ENCODE measurements around the gene WFDC2. TPM values are rescaled to one million over a fixed set of nuclear protein-coding genes. Genes with fewer than 3 reads are reported as not detected.

Gene WFDC2, protein sequence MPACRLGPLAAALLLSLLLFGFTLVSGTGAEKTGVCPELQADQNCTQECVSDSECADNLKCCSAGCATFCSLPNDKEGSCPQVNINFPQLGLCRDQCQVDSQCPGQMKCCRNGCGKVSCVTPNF
- not detected for polyA plus RNA-seq (2013, experiment 1 of 2)
- not detected for polyA plus RNA-seq (2013, experiment 2 of 2)

DNA sequence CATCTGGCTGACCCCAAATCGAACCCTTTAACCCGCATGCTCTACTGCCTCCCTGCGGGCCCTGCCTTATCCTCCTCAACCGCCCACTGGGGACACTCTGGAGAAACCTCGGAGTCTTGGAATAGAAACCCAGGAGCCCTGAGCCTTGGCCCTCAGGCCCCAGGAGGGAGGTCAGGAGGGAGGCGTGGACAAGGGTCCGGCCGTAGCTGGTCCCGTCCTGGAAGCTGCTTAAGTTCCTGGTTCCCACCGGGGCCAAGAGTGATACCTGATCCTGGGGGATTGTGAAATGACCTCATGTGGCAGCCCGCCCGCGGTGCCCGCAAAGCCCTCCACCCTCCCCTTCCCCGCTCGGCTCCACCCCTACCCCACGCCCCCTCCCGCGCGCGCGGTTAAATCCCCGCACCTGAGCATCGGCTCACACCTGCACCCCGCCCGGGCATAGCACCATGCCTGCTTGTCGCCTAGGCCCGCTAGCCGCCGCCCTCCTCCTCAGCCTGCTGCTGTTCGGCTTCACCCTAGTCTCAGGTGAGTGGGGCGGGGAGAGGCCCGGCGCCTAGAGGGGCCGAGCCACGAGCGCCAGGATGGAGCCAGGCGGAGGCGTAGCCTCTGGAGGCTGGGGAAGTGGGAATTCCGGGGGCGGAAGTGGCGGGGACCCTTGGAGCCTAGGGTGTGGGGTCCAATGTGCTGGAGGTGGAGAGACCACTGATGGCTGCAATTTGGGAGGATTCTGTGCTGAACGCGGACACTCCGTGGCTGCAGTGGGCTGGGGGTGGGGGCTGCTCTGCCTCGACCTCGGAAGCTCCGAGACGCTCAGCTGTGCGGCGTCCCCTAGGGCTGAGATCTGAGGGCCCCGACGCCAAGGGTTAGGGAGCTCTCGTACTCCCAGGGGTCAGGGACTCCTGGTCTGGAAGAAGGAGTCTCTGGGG is at the start of gene WFDC2:
WFDC2 (plus strand) TSS at position 418 of the 926 bp plus-strand sequence; CDS start at position 447, 29 bp downstream.
- Histone ChIP-seq H3K4ac (ENCODE audit: low read depth in 1 of 2, low read length in 2 of 2) (no peak within 1 kb of the TSS), H2BK12ac (ENCODE audit: low read length in 2 of 2) (no peak within 1 kb of the TSS), H3K4me3 (ENCODE audit: insufficient read depth in 1 of 2, low read depth in 1 of 2, low read length in 2 of 2) (peak within 1 kb of the TSS; percentile 46 to 71), H3K9me3 (ENCODE audit: control insufficient read depth, low read length) (no peaks in the 10 kb centered on the region), H3K79me1 (replicated peaks; ENCODE audit: low read length, poor library complexity, severe bottlenecking) (no peaks in the 10 kb centered on the region), H4K8ac (ENCODE audit: low read length) (no peak within 1 kb of the TSS), H3K18ac (ENCODE audit: low read depth in 1 of 2, low read length in 2 of 2) (no peak within 1 kb of the TSS), H4K91ac (ENCODE audit: low read length) (no peak within 1 kb of the TSS), H3K27me3 (ENCODE audit: control insufficient read depth in 1 of 2, insufficient read depth in 1 of 2, low read length in 2 of 2) (peaks cover 65 to 70% of the 10 kb centered on the region in 2 experiments), H3K36me3 (ENCODE audit: control insufficient read depth in 1 of 2, insufficient read depth in 2 of 2, low read depth in 1 of 2, low read length in 2 of 2) (no peaks in the 10 kb centered on the region), H3K23ac (ENCODE audit: low read length in 2 of 2) (peak within 1 kb of the TSS in 1 of 2 experiments; percentile 85), H2AFZ (ENCODE audit: low read depth, low read length) (peak within 1 kb of the TSS; percentile 37), H2BK15ac (ENCODE audit: low read depth, poor library complexity, severe bottlenecking) (no peak within 1 kb of the TSS), H2AK5ac (ENCODE audit: low read length, severe bottlenecking) (no peak within 1 kb of the TSS), H2BK5ac (ENCODE audit: low read depth, low read length, poor library complexity, severe bottlenecking) (no peak within 1 kb of the TSS), H3K27ac (ENCODE audit: low read length, poor library complexity, severe bottlenecking) (no peak within 1 kb of the TSS), H3K4me2 (ENCODE audit: low read length, poor library complexity, severe bottlenecking) (peak within 1 kb of the TSS; percentile 80), H3K4me1 (ENCODE audit: control insufficient read depth, insufficient read depth, low read depth, low read length) (peaks cover 16% of the 10 kb centered on the region), H3K14ac (ENCODE audit: low read length in 2 of 2) (no peak within 1 kb of the TSS), H2BK120ac (ENCODE audit: low read depth, low read length) (no peak within 1 kb of the TSS), H3K9ac (ENCODE audit: low read length) (peak within 1 kb of the TSS; percentile 64)
- 7% methylated on average over 54 of the region's 54 CpGs for WGBS
- DNase-seq, result no peak

DNA sequence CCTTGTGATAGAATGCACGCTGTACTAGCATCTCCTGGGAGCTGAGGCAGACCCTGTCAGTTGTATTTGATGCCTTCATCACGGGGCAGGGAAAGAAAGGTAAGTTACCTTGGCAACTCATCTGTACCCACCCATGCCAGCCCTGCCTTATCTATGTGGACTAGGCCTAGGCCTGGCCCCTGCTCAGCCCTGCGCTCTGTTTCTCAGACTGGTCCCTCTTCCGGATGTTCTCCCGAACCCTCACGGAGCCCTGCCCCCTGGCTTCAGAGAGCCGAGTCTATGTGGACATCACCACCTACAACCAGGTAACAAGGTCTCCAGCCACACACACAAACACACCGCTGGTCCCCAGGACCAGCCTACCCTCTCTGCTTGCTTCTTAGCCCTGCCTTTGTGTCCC is 49.4 kb upstream of the WFDC2 start:
- Histone ChIP-seq H3K18ac (ENCODE audit: low read depth in 1 of 2, low read length in 2 of 2) (no peak overlapping the region), H2BK5ac (ENCODE audit: low read depth, low read length, poor library complexity, severe bottlenecking) (no peak overlapping the region), H4K91ac (ENCODE audit: low read length) (no peak overlapping the region), H2BK15ac (ENCODE audit: low read depth, poor library complexity, severe bottlenecking) (no peak overlapping the region), H3K4me2 (ENCODE audit: low read length, poor library complexity, severe bottlenecking) (no peak overlapping the region), H3K23ac (ENCODE audit: low read length in 2 of 2) (no peak overlapping the region), H2BK12ac (ENCODE audit: low read length in 2 of 2) (no peak overlapping the region), H4K8ac (ENCODE audit: low read length) (no peak overlapping the region), H3K9me3 (ENCODE audit: control insufficient read depth, low read length) (no peaks in the 10 kb centered on the region), H3K14ac (ENCODE audit: low read length in 2 of 2) (no peak overlapping the region), H3K36me3 (ENCODE audit: control insufficient read depth in 1 of 2, insufficient read depth in 2 of 2, low read depth in 1 of 2, low read length in 2 of 2) (peaks cover 45 to 47% of the 10 kb centered on the region in 2 experiments), H3K4me3 (ENCODE audit: insufficient read depth in 1 of 2, low read depth in 1 of 2, low read length in 2 of 2) (peak overlapping the region in 1 of 2 experiments; percentile 31), H2BK120ac (ENCODE audit: low read depth, low read length) (no peak overlapping the region), H3K27me3 (ENCODE audit: control insufficient read depth in 1 of 2, insufficient read depth in 1 of 2, low read length in 2 of 2) (no peaks in the 10 kb centered on the region), H3K4ac (ENCODE audit: low read depth in 1 of 2, low read length in 2 of 2) (no peak overlapping the region), H3K79me1 (replicated peaks; ENCODE audit: low read length, poor library complexity, severe bottlenecking) (peaks cover 21% of the 10 kb centered on the region), H2AK5ac (ENCODE audit: low read length, severe bottlenecking) (no peak overlapping the region), H2AFZ (ENCODE audit: low read depth, low read length) (no peak overlapping the region), H3K4me1 (ENCODE audit: control insufficient read depth, insufficient read depth, low read depth, low read length) (peaks cover 13% of the 10 kb centered on the region), H3K9ac (ENCODE audit: low read length) (peak overlapping the region; percentile 78), H3K27ac (ENCODE audit: low read length, poor library complexity, severe bottlenecking) (no peak overlapping the region)
- 97% methylated on average over 8 of the region's 8 CpGs for WGBS
- DNase-seq, result no peak

DNA sequence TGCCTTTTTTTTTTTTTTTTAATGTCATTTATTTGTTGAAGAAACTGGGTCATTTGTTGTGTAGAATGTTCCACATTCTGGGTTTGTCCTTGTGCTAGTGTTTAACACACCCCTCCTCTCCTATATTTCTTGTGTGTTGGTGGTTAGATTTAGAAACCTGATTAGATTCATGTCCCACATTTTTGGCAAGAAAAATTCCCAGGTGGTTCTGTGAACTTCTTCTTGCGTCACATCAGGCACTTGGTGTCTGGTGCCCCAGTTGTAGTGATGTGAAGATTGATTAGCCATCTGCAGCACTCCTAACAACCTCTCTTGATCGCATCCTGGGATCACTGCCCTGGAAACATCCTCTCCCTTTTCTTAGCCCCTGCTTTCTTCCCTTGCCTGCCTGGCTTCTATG is 45.9 kb upstream of the WFDC2 start:
- Histone ChIP-seq H3K23ac (ENCODE audit: low read length in 2 of 2) (no peak overlapping the region), H3K14ac (ENCODE audit: low read length in 2 of 2) (no peak overlapping the region), H3K4me1 (ENCODE audit: control insufficient read depth, insufficient read depth, low read depth, low read length) (peaks cover 7% of the 10 kb centered on the region), H3K4me2 (ENCODE audit: low read length, poor library complexity, severe bottlenecking) (no peak overlapping the region), H2AFZ (ENCODE audit: low read depth, low read length) (no peak overlapping the region), H4K91ac (ENCODE audit: low read length) (no peak overlapping the region), H3K27me3 (ENCODE audit: control insufficient read depth in 1 of 2, insufficient read depth in 1 of 2, low read length in 2 of 2) (no peaks in the 10 kb centered on the region), H3K9me3 (ENCODE audit: control insufficient read depth, low read length) (no peaks in the 10 kb centered on the region), H3K36me3 (ENCODE audit: control insufficient read depth in 1 of 2, insufficient read depth in 2 of 2, low read depth in 1 of 2, low read length in 2 of 2) (peaks cover 57 to 64% of the 10 kb centered on the region in 2 experiments), H2BK120ac (ENCODE audit: low read depth, low read length) (no peak overlapping the region), H4K8ac (ENCODE audit: low read length) (no peak overlapping the region), H2BK12ac (ENCODE audit: low read length in 2 of 2) (no peak overlapping the region), H3K4me3 (ENCODE audit: insufficient read depth in 1 of 2, low read depth in 1 of 2, low read length in 2 of 2) (no peak overlapping the region), H2BK5ac (ENCODE audit: low read depth, low read length, poor library complexity, severe bottlenecking) (no peak overlapping the region), H3K9ac (ENCODE audit: low read length) (no peak overlapping the region), H3K79me1 (replicated peaks; ENCODE audit: low read length, poor library complexity, severe bottlenecking) (peaks cover 8% of the 10 kb centered on the region), H2AK5ac (ENCODE audit: low read length, severe bottlenecking) (no peak overlapping the region), H3K18ac (ENCODE audit: low read depth in 1 of 2, low read length in 2 of 2) (no peak overlapping the region), H2BK15ac (ENCODE audit: low read depth, poor library complexity, severe bottlenecking) (no peak overlapping the region), H3K4ac (ENCODE audit: low read depth in 1 of 2, low read length in 2 of 2) (no peak overlapping the region), H3K27ac (ENCODE audit: low read length, poor library complexity, severe bottlenecking) (no peak overlapping the region)
- DNase-seq, result no peak
- WGBS, result 91% methylated on average over 2 of the region's 2 CpGs

DNA sequence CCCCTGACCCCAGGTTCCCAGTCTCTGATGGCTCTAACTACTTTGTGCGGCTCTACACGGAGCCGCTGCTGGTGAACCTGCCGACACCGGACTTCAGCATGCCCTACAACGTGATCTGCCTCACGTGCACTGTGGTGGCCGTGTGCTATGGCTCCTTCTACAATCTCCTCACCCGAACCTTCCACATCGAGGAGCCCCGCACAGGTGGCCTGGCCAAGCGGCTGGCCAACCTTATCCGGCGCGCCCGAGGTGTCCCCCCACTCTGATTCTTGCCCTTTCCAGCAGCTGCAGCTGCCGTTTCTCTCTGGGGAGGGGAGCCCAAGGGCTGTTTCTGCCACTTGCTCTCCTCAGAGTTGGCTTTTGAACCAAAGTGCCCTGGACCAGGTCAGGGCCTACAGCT is 44.0 kb upstream of the WFDC2 start:
- Histone ChIP-seq H3K4me1 (ENCODE audit: control insufficient read depth, insufficient read depth, low read depth, low read length) (no peaks in the 10 kb centered on the region), H3K9me3 (ENCODE audit: control insufficient read depth, low read length) (no peaks in the 10 kb centered on the region), H2BK15ac (ENCODE audit: low read depth, poor library complexity, severe bottlenecking) (no peak overlapping the region), H3K14ac (ENCODE audit: low read length in 2 of 2) (no peak overlapping the region), H2AK5ac (ENCODE audit: low read length, severe bottlenecking) (no peak overlapping the region), H4K8ac (ENCODE audit: low read length) (no peak overlapping the region), H4K91ac (ENCODE audit: low read length) (no peak overlapping the region), H3K9ac (ENCODE audit: low read length) (no peak overlapping the region), H3K79me1 (replicated peaks; ENCODE audit: low read length, poor library complexity, severe bottlenecking) (no peaks in the 10 kb centered on the region), H2AFZ (ENCODE audit: low read depth, low read length) (no peak overlapping the region), H3K27ac (ENCODE audit: low read length, poor library complexity, severe bottlenecking) (no peak overlapping the region), H2BK120ac (ENCODE audit: low read depth, low read length) (no peak overlapping the region), H3K4ac (ENCODE audit: low read depth in 1 of 2, low read length in 2 of 2) (no peak overlapping the region), H3K23ac (ENCODE audit: low read length in 2 of 2) (no peak overlapping the region), H3K4me3 (ENCODE audit: insufficient read depth in 1 of 2, low read depth in 1 of 2, low read length in 2 of 2) (no peak overlapping the region), H3K4me2 (ENCODE audit: low read length, poor library complexity, severe bottlenecking) (no peak overlapping the region), H2BK5ac (ENCODE audit: low read depth, low read length, poor library complexity, severe bottlenecking) (no peak overlapping the region), H2BK12ac (ENCODE audit: low read length in 2 of 2) (no peak overlapping the region), H3K27me3 (ENCODE audit: control insufficient read depth in 1 of 2, insufficient read depth in 1 of 2, low read length in 2 of 2) (no peaks in the 10 kb centered on the region), H3K18ac (ENCODE audit: low read depth in 1 of 2, low read length in 2 of 2) (no peak overlapping the region), H3K36me3 (ENCODE audit: control insufficient read depth in 1 of 2, insufficient read depth in 2 of 2, low read depth in 1 of 2, low read length in 2 of 2) (peaks cover 40 to 57% of the 10 kb centered on the region in 2 experiments)
- 97% methylated on average over 17 of the region's 17 CpGs for WGBS
- DNase-seq, result no peak
